Activated T-helper 1 cell treated with Interleukin-2 at 50 U/mL for 16 hours (primary cell): ENCODE data around the gene TAF10.

Experiments used
- DNase-seq: peaks from one replicate; pipeline ENCODE4 v3.0.0-alpha.2; 2020; ENCODE audit warnings: low read depth

TAF10 gene

GRCh38 chr11:6607190-6607795 lies 4.7 kb downstream of the TAF10 start:
- no peak for DNase-seq

DNA sequence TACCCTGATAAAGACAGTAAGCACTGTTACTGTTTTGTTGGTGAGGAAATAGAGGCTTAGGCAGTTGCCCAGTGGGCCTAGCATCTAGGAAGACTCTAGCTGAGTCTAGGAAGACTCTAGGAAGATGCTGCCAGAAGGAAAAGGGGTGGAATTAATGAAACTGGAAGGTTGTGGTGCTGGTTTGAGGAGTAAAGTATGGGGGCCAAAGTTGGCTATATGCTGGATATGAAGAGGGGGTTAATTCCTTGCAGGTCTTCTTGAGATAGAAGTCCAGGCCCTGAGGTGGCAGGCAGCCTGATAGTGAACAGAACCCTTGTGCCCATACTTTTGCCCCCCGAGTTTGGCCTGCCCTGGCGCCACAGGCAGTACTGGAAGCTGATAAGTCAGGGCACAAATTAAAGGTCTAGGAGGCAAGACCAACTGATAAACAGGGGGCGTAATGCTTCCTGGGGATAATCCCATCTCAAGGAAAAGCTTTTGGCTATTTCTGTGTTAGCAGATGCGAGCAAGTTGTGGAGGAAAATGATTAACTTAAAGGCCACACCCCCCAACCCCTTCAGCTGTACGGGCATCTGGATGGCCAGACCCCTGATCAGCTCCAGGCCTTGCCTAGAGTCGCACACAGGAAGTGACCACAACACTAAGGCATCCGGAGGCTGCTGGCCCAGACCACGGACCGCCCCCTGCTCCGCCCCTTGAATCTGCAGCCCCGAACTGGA lies 5.4 kb downstream of the TAF10 start:
- peak; percentile 32 for DNase-seq

GRCh38 chr11:6604790-6605189 lies 7.2 kb downstream of the TAF10 start:
- no peak for DNase-seq

DNA sequence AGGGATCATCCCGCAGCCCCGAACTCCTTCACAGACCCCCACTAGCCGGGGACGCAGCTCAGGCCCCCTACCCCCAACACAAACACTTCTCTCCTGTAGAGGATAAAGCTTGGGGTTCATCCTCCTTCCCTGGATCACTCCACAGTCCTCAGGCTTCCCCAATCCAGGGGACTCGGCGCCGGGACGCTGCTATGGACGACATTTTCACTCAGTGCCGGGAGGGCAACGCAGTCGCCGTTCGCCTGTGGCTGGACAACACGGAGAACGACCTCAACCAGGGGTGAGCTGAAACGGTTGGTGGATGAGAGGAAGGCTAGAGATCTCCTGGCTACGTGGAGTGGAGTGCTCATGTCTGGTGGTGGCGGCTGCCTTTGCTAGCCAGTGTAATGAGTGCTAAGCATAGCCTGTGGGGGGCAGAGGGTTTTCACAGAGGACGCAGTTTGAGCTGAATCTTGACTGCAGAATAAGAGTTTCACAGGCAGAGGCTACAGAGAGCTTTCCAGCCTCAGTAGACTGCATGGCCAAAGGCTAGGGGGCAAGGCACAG lies 7.9 kb downstream of the TAF10 start:
- peak; percentile 31 for DNase-seq

- peak; percentile 79 for DNase-seq
Measured at GRCh38 chr11:6603287-6604080, 8.5 kb downstream of the TAF10 start, which contains the start of the genes ILK and RRP8. ILK (plus strand) TSS chr11:6603774; CDS start chr11:6604272, 498 bp downstream. RRP8 (minus strand) TSS chr11:6603616; CDS start chr11:6603502, 114 bp downstream.

DNA sequence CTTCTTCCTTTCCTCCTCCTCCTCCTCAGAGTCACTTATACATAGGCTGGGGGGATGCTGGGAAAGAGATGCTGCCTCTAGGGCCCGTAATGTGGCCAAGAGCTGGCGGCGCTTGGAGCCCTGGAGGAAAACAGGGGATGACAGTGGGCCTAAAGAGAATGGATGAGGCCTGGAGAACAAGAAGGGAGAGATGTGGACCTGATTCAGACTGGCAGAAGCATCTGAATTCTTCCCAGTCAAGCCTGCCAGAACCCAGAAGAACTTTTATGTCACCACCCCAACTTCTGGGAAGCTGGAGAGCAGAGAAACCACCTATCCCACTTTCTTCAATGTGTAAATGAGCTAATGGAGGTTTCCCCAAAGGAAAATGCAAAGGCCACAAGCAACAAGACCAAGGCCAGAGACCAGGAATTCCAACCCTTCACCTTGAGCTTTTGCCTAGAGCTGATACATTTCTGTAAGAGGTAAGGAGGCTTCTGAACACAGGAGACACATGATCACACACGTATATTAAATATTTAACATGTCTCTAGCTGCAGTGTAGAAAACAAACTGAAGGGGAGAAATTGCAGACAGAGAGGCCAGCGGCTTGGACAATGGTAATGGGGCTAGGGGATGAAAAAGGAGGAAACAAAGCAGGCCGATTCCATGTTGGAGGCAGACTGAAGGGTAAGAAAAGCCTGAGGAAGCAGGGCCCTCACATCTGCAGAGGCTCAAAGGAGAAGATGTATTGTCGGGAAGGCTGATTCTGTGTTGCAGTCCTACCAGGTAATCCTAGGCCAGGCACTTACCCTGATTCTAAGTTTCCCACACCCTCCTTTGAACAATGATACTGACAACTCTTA lies 9.7 kb downstream of the TAF10 start:
- no peak for DNase-seq

- DNase-seq, result no peak
Measured at GRCh38 chr11:6601041-6601461, 11.0 kb downstream of the TAF10 start.

DNA sequence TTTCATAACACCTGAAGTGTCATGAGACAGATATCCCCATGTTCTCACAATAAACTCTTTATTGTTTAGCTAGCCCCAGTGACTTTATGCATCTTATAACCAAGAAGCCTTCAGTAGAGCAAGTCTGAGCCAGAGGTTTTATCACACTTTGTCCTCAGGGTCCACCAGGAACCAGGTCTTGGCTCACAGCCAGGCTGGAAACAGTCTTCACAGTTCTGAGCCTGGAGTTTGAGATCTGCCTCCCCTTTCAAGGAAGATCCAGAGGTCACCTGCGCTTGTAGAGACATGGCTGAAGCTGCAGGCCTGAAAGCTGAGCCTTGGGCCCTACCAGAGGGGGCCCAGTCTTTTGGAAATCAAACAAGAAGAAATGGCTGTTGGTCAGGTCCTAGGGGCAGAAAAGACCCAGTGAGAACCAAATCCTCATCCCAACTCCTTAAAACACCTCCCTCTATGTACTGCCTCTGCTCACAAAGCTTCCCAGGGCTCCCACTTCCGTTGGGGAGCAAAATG lies 12.1 kb downstream of the TAF10 start:
- no peak for DNase-seq

GRCh38 chr11:6599449-6599848 lies 12.6 kb downstream of the TAF10 start:
- DNase-seq, result no peak

- DNase-seq, result no peak
Measured at GRCh38 chr11:6598555-6598954, 13.5 kb downstream of the TAF10 start.

GRCh38 chr11:6596239-6596877 lies 15.7 kb downstream of the TAF10 start:
- no peak for DNase-seq

GRCh38 chr11:6594142-6594768 lies 17.8 kb downstream of the TAF10 start:
- DNase-seq, result no peak

GRCh38 chr11:6588018-6588417 lies 24.0 kb downstream of the TAF10 start:
- no peak for DNase-seq

DNA sequence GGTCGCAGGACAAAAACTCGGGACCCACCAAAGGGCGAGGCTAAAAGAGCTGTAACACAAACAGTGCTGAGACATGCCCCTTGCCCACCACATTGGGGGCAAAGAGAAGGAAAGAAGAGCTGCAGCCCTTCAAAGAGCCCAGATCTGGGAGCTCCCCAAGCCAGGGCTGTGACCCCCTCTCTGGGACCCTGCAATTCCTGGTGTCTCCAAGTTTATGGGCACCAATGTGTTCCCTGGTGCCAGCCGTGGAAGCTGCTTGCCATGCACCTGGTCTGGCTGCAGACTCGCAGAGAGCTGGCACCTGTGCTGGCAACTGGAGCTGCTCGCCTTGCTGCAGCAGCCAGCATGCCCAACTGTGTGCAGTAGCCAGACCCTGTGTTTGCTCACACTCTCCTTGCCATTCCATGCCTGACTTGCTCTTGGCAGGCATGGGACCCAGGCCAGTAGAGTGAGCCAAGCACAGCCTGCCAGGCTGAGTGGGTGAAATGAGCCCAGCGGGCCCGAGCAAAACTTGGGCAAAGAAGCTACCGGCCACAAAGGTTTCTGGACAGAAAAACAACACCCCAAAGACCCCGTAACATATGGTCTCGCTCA lies 24.6 kb downstream of the TAF10 start:
- no peak for DNase-seq

- no peak for DNase-seq
Measured at GRCh38 chr11:6586434-6587359, 25.3 kb downstream of the TAF10 start.

DNA sequence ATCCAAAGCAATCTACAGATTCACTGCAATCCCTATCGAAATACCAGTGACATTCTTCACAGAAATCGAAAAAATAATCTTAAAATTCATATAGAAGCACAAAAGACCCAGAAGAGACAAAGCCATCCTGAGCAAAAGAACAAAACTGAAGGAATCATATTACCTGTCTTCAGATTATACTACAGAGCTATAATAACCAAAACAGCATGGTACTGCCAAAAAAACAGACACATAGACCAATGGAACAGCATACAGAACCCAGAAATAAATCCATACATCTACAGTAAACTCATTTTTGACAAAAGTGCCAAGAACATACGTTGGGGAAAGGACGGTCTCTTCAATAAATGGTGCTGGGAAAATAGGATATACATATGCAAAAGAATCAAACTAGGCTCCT lies 27.5 kb downstream of the TAF10 start:
- no peak for DNase-seq

- no peak for DNase-seq
Measured at GRCh38 chr11:6583584-6583983, 28.4 kb downstream of the TAF10 start.

GRCh38 chr11:6579681-6580080 lies 32.3 kb downstream of the TAF10 start:
- no peak for DNase-seq

DNA sequence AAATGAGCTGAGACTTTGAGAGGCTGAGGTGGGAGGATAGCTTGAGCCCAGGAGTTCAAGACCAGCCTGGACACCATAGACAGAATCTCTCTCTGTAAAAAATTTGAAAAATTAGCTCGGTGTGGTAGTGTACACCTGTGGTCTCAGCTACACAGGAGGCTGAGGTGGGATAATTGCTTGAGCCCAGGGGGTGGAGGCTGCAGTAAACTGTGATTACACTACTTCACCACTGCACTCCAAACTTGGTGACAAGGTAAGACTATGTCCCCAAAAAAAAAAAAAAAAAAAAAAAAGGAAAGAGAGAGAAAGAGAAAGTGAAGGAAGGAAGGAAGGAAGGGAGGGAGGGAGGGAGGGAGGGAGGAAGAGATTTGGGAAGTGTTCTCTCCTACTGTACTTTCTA lies 33.9 kb downstream of the TAF10 start:
- DNase-seq, result no peak
